HL-60 (cell line): ENCODE results near the gene IL17D.
A peak's percentile ranks its signal among the peaks of the same experiment; 100 is the strongest.

Source experiments
- DNase-seq, 2 experiments: peaks; one replicate each; pipeline ENCODE4 v3.0.0-alpha.2; 2010 to 2020; ENCODE audit warnings: low read depth in 1 of 2, low spot score in 1 of 2
- H3K27ac ChIP-seq: fragments of 250-450 bp; sonication (Bioruptor Pico); replicated peaks from 2 replicates; pipeline ENCODE4 v1.5.1; 2020; ENCODE audit warnings: mild to moderate bottlenecking, moderate library complexity
- H3K27me3 ChIP-seq: fragments of 250-450 bp; sonication (Bioruptor Pico); 2 replicates; pipeline ENCODE4 v1.5.1; 2021; ENCODE audit warnings: mild to moderate bottlenecking, moderate library complexity; ENCODE audit not compliant: insufficient read depth, poor library complexity, severe bottlenecking
- H3K4me3 ChIP-seq: replicated peaks from 2 replicates; pipeline ENCODE4 v1.5.1; 2011; ENCODE audit warnings: mild to moderate bottlenecking, control low read depth, low read length; ENCODE audit not compliant: insufficient read depth
- GABPA ChIP-seq: IDR thresholded peaks from 2 replicates; pipeline ENCODE4 v1.6.1; 2012; ENCODE audit warnings: low read depth
- POLR2AphosphoS5 ChIP-seq: IDR thresholded peaks from 2 replicates; pipeline ENCODE4 v1.6.1; 2012; ENCODE audit warnings: low read depth
- SPI1 ChIP-seq: IDR thresholded peaks from 2 replicates; pipeline ENCODE4 v1.6.1; 2012; ENCODE audit warnings: low read depth, mild to moderate bottlenecking, borderline replicate concordance
- TF ChIP-seq, protein P1 (sequence below): IDR thresholded peaks from one replicate; pipeline ENCODE4 v1.5.1; 2011; ENCODE audit warnings: low read length, control low read depth, inconsistent platforms; ENCODE audit not compliant: insufficient read depth
- TF ChIP-seq, protein P2 (sequence below): IDR thresholded peaks from 2 replicates; pipeline ENCODE4 v1.6.1; 2012; ENCODE audit warnings: low read depth; ENCODE audit not compliant: insufficient replicate concordance

The IL17D gene

DNA sequence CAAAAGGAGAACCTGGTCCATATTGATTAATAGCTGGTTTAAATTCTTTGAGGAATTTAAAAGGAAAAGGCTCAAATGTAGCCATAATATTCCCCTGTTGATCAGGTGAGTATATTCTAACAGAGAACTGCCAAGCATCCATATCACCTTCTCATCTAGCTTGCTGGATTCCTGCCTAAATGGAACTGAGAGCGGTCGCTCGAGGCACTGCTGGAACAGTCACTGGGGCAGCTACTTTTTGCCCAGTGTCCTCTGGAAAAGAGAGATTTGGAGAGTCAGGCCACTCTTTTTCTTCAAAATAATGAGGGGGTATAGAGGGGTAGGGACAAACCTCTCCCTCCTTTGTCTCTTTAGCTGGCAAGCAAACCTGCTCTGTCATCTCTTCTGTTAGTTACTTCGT, 19.5 kb upstream of the IL17D start:
- TF ChIP-seq SPI1 (no peak), POLR2AphosphoS5 (no peak), GABPA (no peak)
- TF ChIP-seq, protein P1, sequence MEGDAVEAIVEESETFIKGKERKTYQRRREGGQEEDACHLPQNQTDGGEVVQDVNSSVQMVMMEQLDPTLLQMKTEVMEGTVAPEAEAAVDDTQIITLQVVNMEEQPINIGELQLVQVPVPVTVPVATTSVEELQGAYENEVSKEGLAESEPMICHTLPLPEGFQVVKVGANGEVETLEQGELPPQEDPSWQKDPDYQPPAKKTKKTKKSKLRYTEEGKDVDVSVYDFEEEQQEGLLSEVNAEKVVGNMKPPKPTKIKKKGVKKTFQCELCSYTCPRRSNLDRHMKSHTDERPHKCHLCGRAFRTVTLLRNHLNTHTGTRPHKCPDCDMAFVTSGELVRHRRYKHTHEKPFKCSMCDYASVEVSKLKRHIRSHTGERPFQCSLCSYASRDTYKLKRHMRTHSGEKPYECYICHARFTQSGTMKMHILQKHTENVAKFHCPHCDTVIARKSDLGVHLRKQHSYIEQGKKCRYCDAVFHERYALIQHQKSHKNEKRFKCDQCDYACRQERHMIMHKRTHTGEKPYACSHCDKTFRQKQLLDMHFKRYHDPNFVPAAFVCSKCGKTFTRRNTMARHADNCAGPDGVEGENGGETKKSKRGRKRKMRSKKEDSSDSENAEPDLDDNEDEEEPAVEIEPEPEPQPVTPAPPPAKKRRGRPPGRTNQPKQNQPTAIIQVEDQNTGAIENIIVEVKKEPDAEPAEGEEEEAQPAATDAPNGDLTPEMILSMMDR, result no peak
- TF ChIP-seq, protein P2, sequence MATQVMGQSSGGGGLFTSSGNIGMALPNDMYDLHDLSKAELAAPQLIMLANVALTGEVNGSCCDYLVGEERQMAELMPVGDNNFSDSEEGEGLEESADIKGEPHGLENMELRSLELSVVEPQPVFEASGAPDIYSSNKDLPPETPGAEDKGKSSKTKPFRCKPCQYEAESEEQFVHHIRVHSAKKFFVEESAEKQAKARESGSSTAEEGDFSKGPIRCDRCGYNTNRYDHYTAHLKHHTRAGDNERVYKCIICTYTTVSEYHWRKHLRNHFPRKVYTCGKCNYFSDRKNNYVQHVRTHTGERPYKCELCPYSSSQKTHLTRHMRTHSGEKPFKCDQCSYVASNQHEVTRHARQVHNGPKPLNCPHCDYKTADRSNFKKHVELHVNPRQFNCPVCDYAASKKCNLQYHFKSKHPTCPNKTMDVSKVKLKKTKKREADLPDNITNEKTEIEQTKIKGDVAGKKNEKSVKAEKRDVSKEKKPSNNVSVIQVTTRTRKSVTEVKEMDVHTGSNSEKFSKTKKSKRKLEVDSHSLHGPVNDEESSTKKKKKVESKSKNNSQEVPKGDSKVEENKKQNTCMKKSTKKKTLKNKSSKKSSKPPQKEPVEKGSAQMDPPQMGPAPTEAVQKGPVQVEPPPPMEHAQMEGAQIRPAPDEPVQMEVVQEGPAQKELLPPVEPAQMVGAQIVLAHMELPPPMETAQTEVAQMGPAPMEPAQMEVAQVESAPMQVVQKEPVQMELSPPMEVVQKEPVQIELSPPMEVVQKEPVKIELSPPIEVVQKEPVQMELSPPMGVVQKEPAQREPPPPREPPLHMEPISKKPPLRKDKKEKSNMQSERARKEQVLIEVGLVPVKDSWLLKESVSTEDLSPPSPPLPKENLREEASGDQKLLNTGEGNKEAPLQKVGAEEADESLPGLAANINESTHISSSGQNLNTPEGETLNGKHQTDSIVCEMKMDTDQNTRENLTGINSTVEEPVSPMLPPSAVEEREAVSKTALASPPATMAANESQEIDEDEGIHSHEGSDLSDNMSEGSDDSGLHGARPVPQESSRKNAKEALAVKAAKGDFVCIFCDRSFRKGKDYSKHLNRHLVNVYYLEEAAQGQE, result no peak
- no peak overlapping the region for H3K4me3 ChIP-seq
- DNase-seq, result no peak
- no peak overlapping the region for H3K27ac ChIP-seq
- H3K27me3 ChIP-seq, result no peaks in the 10 kb centered on the region

DNA sequence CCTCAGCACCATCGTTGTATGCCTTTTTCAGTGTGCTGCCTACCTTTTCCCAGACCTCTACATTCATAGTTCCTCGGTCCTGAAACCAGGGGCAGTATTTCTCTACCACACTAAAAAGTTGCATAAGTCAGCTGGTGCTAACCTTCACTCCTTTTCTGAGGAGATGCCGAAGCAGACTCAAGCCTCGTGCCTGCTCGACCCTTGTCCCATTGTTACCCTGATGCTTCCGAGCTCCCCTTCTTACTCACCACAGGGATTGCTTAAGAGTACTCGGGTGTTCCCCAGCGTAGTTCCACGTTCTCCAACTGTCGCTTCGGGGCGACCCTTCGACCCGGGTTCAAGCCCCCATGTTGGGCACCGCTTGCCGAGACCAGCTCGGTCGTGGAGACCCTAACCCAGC, 19.0 kb upstream of the IL17D start:
- Histone ChIP-seq H3K4me3 (no peak overlapping the region), H3K27ac (no peak overlapping the region), H3K27me3 (no peaks in the 10 kb centered on the region)
- DNase-seq, result peak in 1 of 2 experiments; percentile 30
- TF ChIP-seq POLR2AphosphoS5 (no peak), SPI1 (no peak), GABPA (no peak)
- TF ChIP-seq, protein P2, result no peak
- TF ChIP-seq, protein P1, result no peak

DNA sequence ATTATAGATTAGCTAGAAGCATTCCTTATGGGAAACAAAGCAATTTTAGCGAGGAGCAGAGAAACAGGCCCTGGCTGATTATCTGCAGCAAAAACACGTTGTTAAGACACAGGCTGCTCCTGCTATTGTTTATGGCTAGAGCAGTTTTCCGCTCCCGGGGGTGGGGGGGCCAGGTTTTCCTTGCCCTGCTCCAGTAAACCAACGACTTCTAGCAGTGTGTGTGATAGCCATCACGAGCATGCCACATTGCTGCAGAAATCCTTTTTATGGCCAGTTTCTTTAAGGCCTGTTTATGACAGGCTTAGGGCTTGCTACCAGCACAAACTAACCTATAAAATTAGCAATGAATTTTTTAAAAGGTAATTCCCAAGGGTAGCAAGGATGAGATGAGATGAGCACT, 18.4 kb upstream of the IL17D start:
- no peak for DNase-seq
- no peaks in the 10 kb centered on the region for H3K27me3 ChIP-seq
- TF ChIP-seq GABPA, result no peak
- TF ChIP-seq POLR2AphosphoS5, result no peak
- TF ChIP-seq, protein P1, result no peak
- TF ChIP-seq SPI1, result no peak
- TF ChIP-seq, protein P2, result no peak
- no peak overlapping the region for H3K27ac ChIP-seq
- H3K4me3 ChIP-seq, result no peak overlapping the region
